H1 (cell line): ENCODE measurements around the gene THOC6. TPM values are rescaled to one million over a fixed set of nuclear protein-coding genes. Genes with fewer than 3 reads are reported as not detected.

Experiments
- CTCF ChIA-PET: fragments of 300-600 bp; sonication (Branson Sonifier 250); formaldehyde crosslinking; loops from one replicate; lab custom pipeline; 2021; ENCODE audit not compliant: partially characterized antibody; lab: Charles Lee
- POLR2A ChIA-PET: fragments of 300-600 bp; sonication (Branson Sonifier 250); formaldehyde crosslinking; loops from one replicate; lab custom pipeline; 2021; ENCODE audit warnings: inconsistent platforms; ENCODE audit not compliant: partially characterized antibody; lab: Charles Lee
- DNase-seq, 2 experiments: peaks; one replicate each; pipeline versions ENCODE4 v3.0.0 to v3.0.0-alpha.2; 2010 to 2022; ENCODE audit warnings: low spot score in 2 of 2, low read depth in 1 of 2, mixed read lengths in 1 of 2
- FAIRE-seq: peaks from 2 replicates; lab custom pipeline; 2011; peaks lifted over from hg19 to GRCh38; lab: Jason Lieb, UNC
- H2AFZ ChIP-seq: 2 replicates; pipeline ENCODE4 v1.8.1; 2012; ENCODE audit warnings: low read length, inconsistent platforms
- H2AK5ac ChIP-seq: 2 replicates; pipeline ENCODE4 v1.6.1; 2013; ENCODE audit warnings: low read depth, low read length
- H2BK120ac ChIP-seq: replicated peaks from 2 replicates; pipeline ENCODE3; 2013; ENCODE audit warnings: low read depth, low read length, inconsistent platforms
- H2BK12ac ChIP-seq: 2 replicates; pipeline ENCODE4 v1.6.1; 2013; ENCODE audit warnings: low read depth, low read length
- H2BK15ac ChIP-seq: 2 replicates; pipeline ENCODE4 v1.6.1; 2013; ENCODE audit warnings: low read length
- H2BK20ac ChIP-seq: 2 replicates; pipeline ENCODE4 v1.6.1; 2013; ENCODE audit warnings: low read length
- H2BK5ac ChIP-seq: 2 replicates; pipeline ENCODE4 v1.6.1; 2013; ENCODE audit warnings: low read depth, low read length
- H3K14ac ChIP-seq: 2 replicates; pipeline ENCODE4 v1.6.1; 2013; ENCODE audit warnings: inconsistent platforms; ENCODE audit not compliant: insufficient read length
- H3K18ac ChIP-seq: 2 replicates; pipeline ENCODE4 v1.6.1; 2013; ENCODE audit warnings: low read length; ENCODE audit errors: extremely low read depth
- H3K23ac ChIP-seq: 2 replicates; pipeline ENCODE4 v1.6.1; 2013; ENCODE audit warnings: inconsistent platforms; ENCODE audit not compliant: insufficient read length
- H3K23me2 ChIP-seq: 2 replicates; pipeline ENCODE4 v1.6.1; 2013; ENCODE audit warnings: low read depth, low read length
- H3K27ac ChIP-seq: 2 replicates; pipeline ENCODE4 v1.6.1; 2011; ENCODE audit warnings: low read depth, low read length, inconsistent platforms
- H3K27me3 ChIP-seq, 4 experiments: replicated peaks in 1 of 4; 1 replicate in 1 of 4; 2 replicates in 3 of 4; pipeline versions ENCODE4 v1.6.1 to v1.8.1; 2011 to 2013; ENCODE audit warnings: low read length in 3 of 4, mild to moderate bottlenecking in 3 of 4, inconsistent platforms in 2 of 4, mixed read lengths in 2 of 4, moderate library complexity in 1 of 4; ENCODE audit not compliant: control insufficient read depth in 3 of 4, insufficient read depth in 3 of 4; ENCODE audit errors: extremely low read depth in 1 of 4
- H3K36me3 ChIP-seq, 4 experiments: 2 replicates each; pipeline versions ENCODE4 v1.6.1 to v1.8.1; 2011 to 2013; ENCODE audit warnings: mild to moderate bottlenecking in 4 of 4, low read length in 3 of 4, moderate library complexity in 2 of 4, control low read depth in 1 of 4, inconsistent platforms in 1 of 4; ENCODE audit not compliant: insufficient read depth in 4 of 4, control insufficient read depth in 2 of 4
- H3K4ac ChIP-seq: replicated peaks from 2 replicates; pipeline ENCODE3; 2013; ENCODE audit warnings: low read length, low read depth, mixed read lengths, inconsistent platforms; ENCODE audit not compliant: insufficient read length
- H3K4me1 ChIP-seq, 4 experiments: replicated peaks in 1 of 4; 1 replicate in 1 of 4; 2 replicates in 3 of 4; pipeline versions ENCODE4 v1.6.1 to v1.8.1; 2011 to 2013; ENCODE audit warnings: low read length in 3 of 4, inconsistent platforms in 2 of 4, mixed read lengths in 1 of 4; ENCODE audit not compliant: insufficient read depth in 4 of 4, control insufficient read depth in 3 of 4
- H3K4me2 ChIP-seq, 2 experiments: 2 replicates each; pipeline versions ENCODE4 v1.6.1 to v1.8.1; 2011 to 2013; ENCODE audit warnings: low read depth in 2 of 2, low read length in 2 of 2, control low read depth in 1 of 2, inconsistent platforms in 1 of 2, mild to moderate bottlenecking in 1 of 2; ENCODE audit not compliant: insufficient read depth in 1 of 2
- H3K4me3 ChIP-seq, 4 experiments: fragments of 200-600, 300-600 bp in 1 of 4; sonication (generic), shearing (Covaris generic), sonication (Bioruptor Twin) in 1 of 4; 2 replicates each; pipeline versions ENCODE4 v1.5.1 to v1.8.1; 2011 to 2016; ENCODE audit warnings: low read length in 4 of 4, low read depth in 3 of 4, control low read depth in 2 of 4, inconsistent platforms in 2 of 4, mild to moderate bottlenecking in 2 of 4, mixed read lengths in 1 of 4, moderate library complexity in 1 of 4; ENCODE audit not compliant: insufficient read depth in 2 of 4; ENCODE audit errors: extremely low read depth in 1 of 4
- H3K56ac ChIP-seq: replicated peaks from 2 replicates; pipeline ENCODE3; 2013; ENCODE audit warnings: low read depth, mild to moderate bottlenecking, mixed read lengths, low read length, inconsistent platforms; ENCODE audit not compliant: insufficient read length
- H3K79me1 ChIP-seq: 2 replicates; pipeline ENCODE4 v1.6.1; 2013; ENCODE audit warnings: low read depth, low read length, control low read depth
- H3K79me2 ChIP-seq, 2 experiments: 2 replicates each; pipeline versions ENCODE4 v1.6.1 to v1.8.1; 2012 to 2013; ENCODE audit warnings: low read length in 2 of 2, mild to moderate bottlenecking in 2 of 2, inconsistent platforms in 1 of 2; ENCODE audit not compliant: insufficient read depth in 2 of 2, control insufficient read depth in 1 of 2
- H3K9ac ChIP-seq, 4 experiments: replicated peaks in 1 of 4; 1 replicate in 1 of 4; 2 replicates in 3 of 4; pipeline versions ENCODE4 v1.6.1 to v1.8.1; 2011 to 2013; ENCODE audit warnings: low read depth in 3 of 4, low read length in 3 of 4, control low read depth in 2 of 4, mild to moderate bottlenecking in 2 of 4, moderate library complexity in 2 of 4, inconsistent platforms in 1 of 4; ENCODE audit errors: extremely low read depth in 1 of 4
- H3K9me3 ChIP-seq, 2 experiments: 2 replicates each; pipeline versions ENCODE4 v1.6.1 to v1.8.1; 2012 to 2013; ENCODE audit warnings: mild to moderate bottlenecking in 2 of 2, moderate library complexity in 2 of 2, control low read depth in 1 of 2, inconsistent platforms in 1 of 2, low read depth in 1 of 2, low read length in 1 of 2, mixed read lengths in 1 of 2; ENCODE audit not compliant: insufficient read depth in 2 of 2
- H4K20me1 ChIP-seq, 2 experiments: replicated peaks in 1 of 2; 2 replicates each; pipeline versions ENCODE3 to v1.8.1; 2011 to 2013; ENCODE audit warnings: inconsistent platforms in 2 of 2, low read length in 2 of 2, mild to moderate bottlenecking in 1 of 2; ENCODE audit not compliant: insufficient read depth in 2 of 2, control insufficient read depth in 1 of 2
- H4K5ac ChIP-seq: 2 replicates; pipeline ENCODE4 v1.6.1; 2013; ENCODE audit warnings: low read length, low read depth, mixed read lengths, inconsistent platforms; ENCODE audit not compliant: insufficient read length
- H4K8ac ChIP-seq: 2 replicates; pipeline ENCODE4 v1.8.0; 2013; ENCODE audit warnings: mild to moderate bottlenecking, moderate library complexity, low read length, inconsistent platforms; ENCODE audit not compliant: insufficient read depth; ENCODE audit errors: extremely low read depth
- H4K91ac ChIP-seq: replicated peaks from 2 replicates; pipeline ENCODE3; 2013; ENCODE audit warnings: low read length, mixed read lengths, inconsistent platforms; ENCODE audit not compliant: insufficient read length
- BRCA1 ChIP-seq: IDR thresholded peaks from 2 replicates; pipeline ENCODE4 v1.6.1; 2012; ENCODE audit warnings: low read depth, low read length, improper control_type of control experiment
- CBX5 ChIP-seq: fragments of 300-800, 300-1000 bp; sonication (generic); IDR thresholded peaks from 2 replicates; pipeline ENCODE4 v1.7.1; 2016; ENCODE audit warnings: antibody characterized with exemption, low read length, low read depth
- FOSL1 ChIP-seq: IDR thresholded peaks from 2 replicates; pipeline ENCODE4 v1.6.1; 2011; ENCODE audit warnings: mild to moderate bottlenecking, low read depth, low read length, moderate library complexity; ENCODE audit not compliant: insufficient read depth
- KDM1A ChIP-seq: fragments of 200-600, 300-600 bp; sonication (generic); IDR thresholded peaks from 2 replicates; pipeline ENCODE4 v1.7.1; 2016; ENCODE audit warnings: mild to moderate bottlenecking, low read length, borderline replicate concordance
- POU5F1 ChIP-seq: IDR thresholded peaks from 2 replicates; pipeline ENCODE4 v1.6.1; 2011; ENCODE audit warnings: low read depth, mild to moderate bottlenecking, low read length, moderate library complexity
- RBBP5 ChIP-seq: IDR thresholded peaks from 2 replicates; pipeline ENCODE4 v1.7.1; 2012; ENCODE audit warnings: low read depth, mild to moderate bottlenecking, inconsistent platforms, low read length, moderate library complexity, borderline replicate concordance
- SIX5 ChIP-seq: IDR thresholded peaks from 2 replicates; pipeline ENCODE4 v1.6.1; 2011; ENCODE audit warnings: mild to moderate bottlenecking, low read depth, low read length
- SP1 ChIP-seq: IDR thresholded peaks from 2 replicates; pipeline ENCODE4 v1.6.1; 2011; ENCODE audit warnings: low read depth, low read length
- TCF12 ChIP-seq: IDR thresholded peaks from 2 replicates; pipeline ENCODE4 v1.6.1; 2011; ENCODE audit warnings: low read depth, mild to moderate bottlenecking, low read length
- TEAD4 ChIP-seq: IDR thresholded peaks from 2 replicates; pipeline ENCODE4 v1.6.1; 2012; ENCODE audit warnings: low read depth, low read length, inconsistent platforms, mixed read lengths
- USF2 ChIP-seq: IDR thresholded peaks from 2 replicates; pipeline ENCODE4 v1.6.1; 2011; ENCODE audit warnings: low read length, improper control_type of control experiment
- WGBS, 2 experiments: shearing (Covaris generic) in 1 of 2; methylation state at CpG; one replicate each; pipeline versions ENCODE4 v1.1.6 to v1.1.7; 2013 to 2015; ENCODE audit warnings: low lambda C conversion rate in 2 of 2, mixed read lengths in 2 of 2, inconsistent platforms in 1 of 2, low coverage in 1 of 2, missing lambda C conversion rate in 1 of 2; ENCODE audit not compliant: insufficient replicate concordance in 2 of 2, insufficient coverage in 1 of 2, insufficient read length in 1 of 2; ENCODE audit errors: extremely low coverage in 1 of 2, missing lambda C conversion rate in 1 of 2; 5-methylcytosine and 5-hydroxymethylcytosine counted together
- polyA plus RNA-seq, 7 experiments: library from polyadenylated mRNA; depleted of rRNA in 3 of 7; stranded (reverse) in 5 of 7; unstranded in 2 of 7; fragments of >200 nt in 5 of 7; fragments of 200-250 nt in 2 of 7; gene quantifications; 1 replicate in 5 of 7; 2 replicates in 1 of 7; 4 replicates in 1 of 7; pipeline versions ENCODE4 v1.2.1 to v1.2.3, GENCODE V29; 2011 to 2013; ENCODE audit warnings: missing spikeins in 2 of 7, mixed read lengths in 2 of 7
- total RNA-seq: library from RNA; stranded (reverse); fragmentation: NEBNext Ultra II Directional; extraction: Animal tissue kit (Norgen Biotek cat#: 25700); gene quantifications from 2 replicates; pipeline ENCODE4 v1.2.1, GENCODE V29; 2021

The THOC6 gene
- total and polyA plus RNA-seq, 2 of the 8 experiments (the other 6 are each of a cell fraction or from before 2014, with no cell fraction given): 78.5 to 111 TPM

- Histone ChIP-seq H4K20me1 (peaks cover 6 to 7% of the 10 kb centered on the region in 2 experiments), H3K4me3 (peak overlapping the region; percentile 39 to 86 (median 67)), H3K27ac (no peak overlapping the region), H2AFZ (0 out of 2 replicates have a peak overlapping the region, but pooled peaks have one; percentile 52), H3K4me2 (peak overlapping the region; percentile 49 to 85; a peak in 3 of 4 replicates), H3K4me1 (peaks cover 5 to 19% (median 6%) of the 10 kb centered on the region in 4 experiments; a peak in 6 of 7 replicates), H3K9me3 (no peaks in the 10 kb centered on the region), H2BK120ac (no peak overlapping the region), H4K5ac (peak overlapping the region; percentile 89), H3K79me2 (no peaks in the 10 kb centered on the region), H3K56ac (no peak overlapping the region), H3K36me3 (no peaks in the 10 kb centered on the region), H3K4ac (no peak overlapping the region), H3K23ac (no peak overlapping the region), H3K9ac (peak overlapping the region in 3 of 4 experiments; percentile 3 to 86 (median 13); a peak in 2 of 7 replicates), H2BK12ac (peak overlapping the region; percentile 84; the same call in 1 of the 2 replicates), H3K14ac (no peak overlapping the region), H4K91ac (peak overlapping the region; percentile 86), H3K23me2 (peaks cover 6% of the 10 kb centered on the region; the same call in 1 of the 2 replicates), H3K18ac (peak overlapping the region; percentile 78), H2BK5ac (peak overlapping the region; percentile 71; the same call in 1 of the 2 replicates), H3K27me3 (no peaks in the 10 kb centered on the region; a peak in 1 of 7 replicates), H2BK15ac (0 out of 2 replicates have a peak overlapping the region, but pooled peaks have one; percentile 95), H2AK5ac (no peak overlapping the region), H2BK20ac (no peak overlapping the region), H4K8ac (peak overlapping the region; percentile 58; the same call in 1 of the 2 replicates), H3K79me1 (no peaks in the 10 kb centered on the region)
- CTCF ChIA-PET: interaction anchor here (0.5 to 8.3 kb wide), 46 partner anchors 8 to 1089 kb away, joined by 3 to 88 read pairs (median 4); partner anchors contain the start of genes MMP25, ZNF205, ZNF213 and ZSCAN10
- FAIRE-seq: no peak
- peak; percentile 64 to 96 for DNase-seq
- WGBS, 2 experiments: 0% methylated on average over 16 of the region's 67 CpGs; no CpG with 5 or more reads in 1 of the 2 experiments
- POLR2A ChIA-PET: interaction anchor here (0.8 to 12.7 kb wide), 28 partner anchors 9 to 124 kb away, joined by 3 to 140 read pairs (median 5); partner anchors contain the start of genes CLDN6, CLDN9, HCFC1R1 and MMP25
- TF ChIP-seq FOSL1: no peak
- peak; percentile 53; the same call in 1 of the 2 replicates for TF ChIP-seq SP1
- peak; percentile 68 for TF ChIP-seq TEAD4
- no peak for TF ChIP-seq KDM1A
- TF ChIP-seq BRCA1: no peak
- no peak for TF ChIP-seq TCF12
- TF ChIP-seq SIX5: no peak
- TF ChIP-seq POU5F1: no peak
- TF ChIP-seq RBBP5: no peak
- no peak for TF ChIP-seq CBX5
- no peak; the same call in 1 of the 2 replicates for TF ChIP-seq USF2
Measured at GRCh38 chr16:3059041-3059722, 35.3 kb downstream of the THOC6 start.
